ENCODE results near the gene HLA-G.

The HLA-G gene

DNA sequence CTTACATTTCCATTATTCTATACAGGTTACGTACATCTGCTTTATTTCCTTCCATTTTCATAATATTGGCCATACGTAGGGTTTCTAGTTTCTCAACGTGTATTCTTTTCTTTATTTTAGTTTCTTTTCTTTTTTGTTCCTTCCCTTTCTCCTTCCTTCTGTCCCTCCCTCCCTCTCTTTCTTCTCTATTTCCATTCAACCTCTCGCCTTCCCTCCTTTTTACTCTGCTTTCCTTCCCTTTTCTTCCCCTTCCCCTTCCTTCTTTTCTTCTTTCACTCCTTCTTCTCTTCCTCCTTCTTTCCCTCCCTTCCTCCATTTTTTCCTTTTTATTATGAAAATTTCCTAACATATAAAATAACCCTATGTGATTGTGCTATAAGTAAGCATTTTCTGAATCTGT, 8.7 kb upstream of the HLA-G start:
- no peak for DNase-seq (ENCODE audit: low spot score)

DNA sequence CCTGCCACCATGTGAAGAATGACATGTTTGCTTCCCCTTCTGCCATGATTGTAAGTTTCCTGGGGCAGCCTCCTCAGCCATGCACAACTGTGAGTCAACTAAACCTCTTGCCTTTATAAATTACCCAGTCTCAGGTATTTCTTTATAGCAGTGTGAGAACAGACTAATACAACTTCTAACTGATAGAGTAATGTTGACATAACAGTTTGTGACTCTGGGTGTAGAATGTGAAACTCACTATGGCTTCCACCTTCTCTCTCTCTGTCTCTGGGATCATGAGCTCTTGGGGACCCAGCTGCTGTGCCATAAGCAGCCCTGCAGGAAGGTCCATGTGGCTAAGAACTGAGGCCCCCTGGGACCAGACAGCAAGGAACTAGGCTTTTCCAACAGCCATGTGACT, 3.5 kb upstream of the HLA-G start:
- no peak for DNase-seq (ENCODE audit: low spot score)

DNA sequence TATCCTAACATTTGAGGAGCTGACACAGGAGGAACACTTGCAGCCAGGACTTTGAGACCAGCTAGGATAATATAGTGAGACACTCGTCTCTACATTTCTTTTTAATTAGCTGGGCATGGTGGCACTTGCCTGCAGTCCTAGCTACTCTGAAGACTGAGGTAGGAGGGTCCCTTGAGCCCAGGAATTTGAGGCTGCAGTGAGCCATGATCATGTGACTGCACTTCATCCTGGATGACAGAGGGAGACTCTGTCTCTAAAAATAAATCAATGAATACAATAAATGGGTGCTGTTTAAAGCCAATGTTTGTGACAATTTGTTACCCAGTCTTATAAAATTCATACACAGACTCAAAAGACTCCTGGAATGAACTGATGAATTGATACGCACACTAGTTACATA, 1.8 kb upstream of the HLA-G start:
- no peak for DNase-seq (ENCODE audit: low spot score)

DNA sequence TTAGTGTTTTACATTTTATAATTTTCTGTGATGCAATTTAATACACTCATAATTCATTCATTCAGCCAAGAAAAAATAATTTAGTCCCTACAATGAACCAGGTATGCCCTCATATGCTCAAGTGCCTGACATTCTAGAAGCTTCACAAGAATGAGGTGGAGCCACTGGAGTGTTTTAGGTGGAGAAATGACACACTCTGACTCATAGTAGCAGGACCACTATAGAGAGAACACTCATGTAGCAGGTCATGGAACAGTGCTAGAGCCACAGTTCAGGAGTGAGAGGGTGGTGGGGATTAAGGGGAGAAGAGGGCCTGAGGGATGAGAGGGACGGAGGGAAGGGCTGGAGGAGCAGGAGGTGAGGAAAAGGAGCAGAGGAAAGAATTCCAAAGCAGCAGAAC, 1.4 kb upstream of the HLA-G start:
- no peak for DNase-seq (ENCODE audit: low spot score)

DNA sequence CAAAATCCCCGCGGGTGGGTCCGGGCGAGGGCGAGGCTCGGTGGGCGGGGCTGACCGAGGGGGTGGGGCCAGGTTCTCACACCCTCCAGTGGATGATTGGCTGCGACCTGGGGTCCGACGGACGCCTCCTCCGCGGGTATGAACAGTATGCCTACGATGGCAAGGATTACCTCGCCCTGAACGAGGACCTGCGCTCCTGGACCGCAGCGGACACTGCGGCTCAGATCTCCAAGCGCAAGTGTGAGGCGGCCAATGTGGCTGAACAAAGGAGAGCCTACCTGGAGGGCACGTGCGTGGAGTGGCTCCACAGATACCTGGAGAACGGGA, 809 bp downstream of the HLA-G start:
- no peak for DNase-seq (ENCODE audit: low spot score)

DNA sequence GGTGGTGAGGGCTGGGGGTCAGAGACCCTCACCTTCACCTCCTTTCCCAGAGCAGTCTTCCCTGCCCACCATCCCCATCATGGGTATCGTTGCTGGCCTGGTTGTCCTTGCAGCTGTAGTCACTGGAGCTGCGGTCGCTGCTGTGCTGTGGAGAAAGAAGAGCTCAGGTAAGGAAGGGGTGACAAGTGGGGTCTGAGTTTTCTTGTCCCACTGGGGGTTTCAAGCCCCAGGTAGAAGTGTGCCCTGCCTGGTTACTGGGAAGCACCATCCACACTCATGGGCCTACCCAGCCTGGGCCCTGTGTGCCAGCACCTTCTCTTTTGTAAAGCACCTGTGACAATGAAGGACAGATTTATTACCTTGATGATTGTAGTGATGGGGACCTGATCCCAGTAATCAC, 2.1 kb downstream of the HLA-G start:
- DNase-seq (ENCODE audit: low spot score) = no peak

DNA sequence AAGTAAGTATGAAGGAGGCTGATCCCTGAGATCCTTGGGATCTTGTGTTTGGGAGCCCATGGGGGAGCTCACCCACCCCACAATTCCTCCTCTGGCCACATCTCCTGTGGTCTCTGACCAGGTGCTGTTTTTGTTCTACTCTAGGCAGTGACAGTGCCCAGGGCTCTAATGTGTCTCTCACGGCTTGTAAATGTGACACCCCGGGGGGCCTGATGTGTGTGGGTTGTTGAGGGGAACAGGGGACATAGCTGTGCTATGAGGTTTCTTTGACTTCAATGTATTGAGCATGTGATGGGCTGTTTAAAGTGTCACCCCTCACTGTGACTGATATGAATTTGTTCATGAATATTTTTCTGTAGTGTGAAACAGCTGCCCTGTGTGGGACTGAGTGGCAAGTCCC, 2.8 kb downstream of the HLA-G start:
- no peak for DNase-seq (ENCODE audit: low spot score)

DNA sequence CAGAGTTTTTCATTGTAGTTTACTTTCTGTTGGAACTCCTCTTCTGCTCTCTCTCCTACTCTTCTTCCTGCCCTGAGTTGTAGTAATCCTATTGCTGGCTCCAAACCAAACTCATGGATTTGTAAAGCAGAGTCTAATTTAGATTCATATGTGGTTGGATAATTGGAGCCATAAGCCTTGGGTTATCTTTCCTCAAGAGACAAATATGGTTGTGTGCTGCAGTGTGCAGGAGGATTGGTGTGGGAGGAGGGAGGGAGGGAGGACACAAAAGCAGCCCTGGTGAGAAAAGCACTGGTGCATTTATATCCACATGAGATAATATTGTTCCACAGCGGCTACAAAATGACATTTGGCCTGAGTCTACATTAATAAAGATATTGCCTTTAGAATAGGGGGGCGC, 4.2 kb downstream of the HLA-G start:
- DNase-seq (ENCODE audit: low spot score) = no peak

DNA sequence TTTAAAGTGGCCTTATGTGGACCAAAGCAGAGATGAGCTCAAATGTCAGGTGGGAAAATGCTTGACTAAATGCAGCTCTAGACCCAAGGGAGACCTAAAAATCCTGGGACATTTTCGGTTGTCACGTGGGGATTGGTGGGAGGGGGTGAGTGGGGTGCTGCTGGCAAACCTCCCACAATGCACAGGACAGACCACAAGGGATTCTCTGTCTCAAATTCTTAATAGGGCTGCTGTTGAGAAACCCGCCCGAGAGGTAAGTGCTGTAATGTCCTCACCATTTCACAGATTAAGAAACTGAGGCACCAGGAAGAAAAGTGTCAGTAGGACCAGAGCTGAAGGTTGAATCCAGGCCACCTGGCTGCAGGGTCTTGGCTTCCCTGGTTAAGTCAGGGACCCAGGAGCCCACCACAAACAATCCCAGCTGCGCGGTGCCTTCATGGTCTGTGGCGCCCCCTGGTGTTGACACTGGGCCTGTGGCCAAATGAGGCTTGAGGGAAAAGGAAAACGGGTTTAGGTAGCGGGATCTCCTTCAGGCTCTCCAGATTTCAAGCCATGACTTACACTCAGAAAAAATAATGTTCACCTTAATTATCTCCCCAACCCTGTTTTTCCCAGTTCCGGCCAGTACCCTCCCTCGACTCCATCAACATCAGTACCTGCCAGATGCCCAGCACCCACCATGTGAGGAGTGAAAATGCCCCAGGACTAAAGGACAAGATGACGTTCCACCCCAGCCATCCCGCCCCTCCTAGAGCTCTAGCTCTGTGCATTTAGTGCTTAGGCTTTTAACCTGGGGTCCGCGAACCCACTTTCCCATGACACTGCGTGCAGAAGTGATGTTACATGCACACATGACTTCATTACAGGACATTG, 7.2 kb downstream of the HLA-G start:
- peak; percentile 12 for DNase-seq (ENCODE audit: low spot score)

DNA sequence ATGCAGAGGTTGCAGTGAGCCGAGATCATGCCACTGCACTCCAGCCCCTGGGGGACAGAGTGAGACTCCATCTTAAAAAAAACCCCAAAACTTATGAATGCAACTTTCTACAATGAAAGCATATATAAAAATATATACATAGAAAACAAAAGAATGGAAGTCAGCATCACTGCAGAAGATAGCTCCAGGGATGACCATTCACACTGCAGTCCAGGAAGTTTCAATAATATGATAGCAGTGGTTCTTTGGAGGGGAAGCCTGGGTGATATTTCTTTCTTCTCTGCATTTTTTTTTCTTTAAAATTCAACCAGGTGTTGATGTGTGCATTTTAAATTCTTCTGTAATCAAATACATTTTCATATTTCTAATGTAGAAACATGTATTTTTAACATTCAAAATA, 12.3 kb downstream of the HLA-G start:
- DNase-seq (ENCODE audit: low spot score) = no peak

DNA sequence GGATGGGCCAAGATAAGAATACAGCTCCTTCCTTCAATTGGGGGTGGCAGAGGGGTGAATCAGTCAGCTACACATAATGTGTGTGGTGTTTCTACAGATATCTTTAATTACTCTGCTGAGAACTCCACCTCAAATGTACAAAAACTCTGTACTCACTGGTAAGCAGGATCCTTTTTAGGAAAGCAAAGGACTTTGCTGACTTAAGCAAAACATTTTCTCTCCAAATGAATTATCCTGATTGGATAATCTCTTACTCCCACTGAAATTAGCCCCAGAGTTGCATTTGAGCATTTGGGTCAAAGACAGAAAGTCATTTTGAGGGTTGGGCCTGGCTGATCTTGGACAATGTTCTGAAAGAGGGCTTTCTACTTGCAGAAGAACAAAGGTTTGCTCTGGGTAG, 13.4 kb downstream of the HLA-G start:
- DNase-seq (ENCODE audit: low spot score) = no peak

DNA sequence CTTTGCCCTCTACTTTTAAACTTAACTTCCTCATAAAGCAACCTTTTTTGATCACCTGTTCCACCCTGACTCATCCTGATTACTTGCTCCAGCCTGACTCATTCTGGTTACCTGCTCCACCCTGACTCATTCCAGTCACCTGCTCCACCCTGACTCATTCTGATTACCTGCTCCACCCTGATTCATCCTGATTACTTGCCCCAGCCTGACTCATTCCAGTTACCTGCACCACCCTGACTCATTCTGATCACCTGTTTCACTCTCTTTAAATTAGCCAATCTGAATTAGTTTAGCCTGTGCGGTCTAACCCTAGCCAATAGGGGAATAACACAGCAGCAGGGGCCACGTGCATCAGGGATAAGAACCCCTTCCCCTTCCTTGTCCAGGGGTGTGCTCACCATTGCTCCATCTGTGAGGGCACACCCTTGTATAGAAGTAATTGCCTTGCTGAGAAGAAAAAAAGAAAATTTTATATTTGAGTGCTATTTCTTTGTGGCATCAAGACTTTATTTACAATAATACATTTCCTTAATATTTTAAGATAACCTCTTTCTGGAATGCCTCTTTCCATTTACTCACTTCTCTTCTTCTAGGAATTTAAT, 17.9 kb downstream of the HLA-G start:
- DNase-seq (ENCODE audit: low spot score) = no peak

DNA sequence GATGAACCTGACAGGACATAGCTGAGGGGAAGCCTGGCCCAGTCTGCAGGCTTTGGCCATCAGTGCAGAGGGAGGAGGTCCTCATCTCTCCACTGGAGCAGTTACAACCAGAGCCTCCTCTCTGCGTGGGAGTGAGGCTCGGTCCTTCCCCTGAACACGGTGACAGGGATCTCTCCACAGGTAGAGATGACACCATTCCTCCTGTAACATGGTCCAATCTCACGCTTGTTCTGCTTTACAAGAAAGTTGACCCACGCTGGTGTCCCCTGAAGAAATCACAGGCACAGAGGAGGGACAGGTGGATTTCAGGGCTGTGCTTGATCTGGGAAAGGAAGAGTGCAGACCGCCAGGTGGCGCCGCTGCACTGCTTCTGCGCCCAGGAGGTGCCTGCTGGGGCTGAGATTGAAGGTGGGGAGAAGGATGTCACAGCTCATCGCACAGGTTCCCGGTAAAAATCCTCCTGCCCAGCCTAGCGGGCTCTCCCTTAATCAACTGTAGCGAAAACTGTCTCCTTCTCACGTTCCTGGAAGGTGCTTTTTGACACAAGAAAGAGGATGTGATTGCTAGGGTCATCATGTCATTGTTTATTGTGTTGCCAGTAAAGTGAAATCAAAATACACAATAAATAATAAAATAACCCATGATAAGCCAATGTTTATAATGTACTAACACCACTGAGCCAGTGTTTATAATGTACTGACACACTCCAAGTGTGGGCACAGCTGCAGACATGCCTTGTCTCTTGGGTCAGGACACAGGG, 20.4 kb downstream of the HLA-G start:
- peak; percentile 31 for DNase-seq (ENCODE audit: low spot score)

DNA sequence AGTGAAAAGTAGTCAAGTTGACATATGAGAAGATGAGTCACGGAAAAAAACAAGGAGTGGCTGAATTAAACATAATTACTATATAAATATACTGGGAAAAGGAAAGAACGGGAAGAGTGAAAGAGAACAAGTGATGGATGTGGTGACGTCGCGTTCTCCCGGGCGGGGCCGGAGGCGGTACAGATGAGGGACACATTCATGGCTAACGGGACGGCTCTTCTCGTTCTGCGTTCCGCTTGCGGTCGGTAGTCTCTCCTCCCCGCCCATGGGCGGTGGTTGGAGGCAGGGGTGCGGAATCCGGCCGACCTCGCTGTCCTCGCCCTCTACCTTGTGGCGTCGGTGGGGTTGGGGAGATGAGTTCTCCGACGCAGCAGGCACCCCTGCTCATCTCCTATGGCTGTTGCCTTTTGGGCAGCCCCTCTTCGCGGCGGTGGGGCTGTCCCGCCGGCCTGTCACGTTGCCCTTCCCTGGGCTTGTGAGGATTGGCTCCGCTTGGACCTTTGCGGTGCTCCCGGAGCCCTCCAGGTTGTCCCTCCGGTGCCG, 22.5 kb downstream of the HLA-G start:
- no peak for DNase-seq (ENCODE audit: low spot score)

DNA sequence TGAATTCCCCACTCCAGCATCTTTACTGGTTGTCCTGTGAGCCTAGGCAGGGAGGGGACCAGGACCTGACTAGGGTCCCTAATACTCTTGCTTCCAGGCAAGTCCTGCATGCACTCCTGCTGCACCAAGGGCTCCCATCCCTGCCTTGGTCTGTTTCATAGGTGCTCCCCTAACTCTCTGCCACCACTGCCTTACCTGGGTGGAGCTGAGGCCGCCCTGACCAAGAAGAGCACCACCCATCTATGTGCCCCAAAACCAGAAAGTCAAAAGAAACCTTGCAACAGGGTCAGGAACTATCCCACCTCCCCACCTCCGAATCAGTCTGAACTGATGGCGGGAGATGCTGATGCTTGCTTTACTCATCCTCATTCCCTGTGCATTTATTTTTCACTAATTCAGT, 23.6 kb downstream of the HLA-G start:
- no peak for DNase-seq (ENCODE audit: low spot score)

DNA sequence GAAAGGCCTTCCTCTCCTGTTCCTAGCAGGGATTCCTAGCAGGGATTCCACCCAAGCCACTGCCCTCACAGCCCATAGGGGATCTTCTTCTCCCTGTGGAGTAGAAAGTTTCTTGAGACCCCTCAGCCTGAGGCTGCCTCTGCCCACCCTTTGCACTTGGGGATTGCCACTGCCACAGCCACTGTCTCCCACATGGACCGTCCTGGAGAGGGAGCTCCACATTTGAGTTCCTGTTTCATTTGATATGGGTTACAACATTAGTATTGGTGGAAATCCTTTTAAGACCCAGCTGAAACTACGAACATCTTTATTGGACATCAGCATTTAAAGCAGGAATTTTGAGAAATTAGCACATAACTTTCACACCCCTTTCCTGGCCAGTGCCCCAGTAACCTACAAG, 25.6 kb downstream of the HLA-G start:
- DNase-seq (ENCODE audit: low spot score) = no peak

DNA sequence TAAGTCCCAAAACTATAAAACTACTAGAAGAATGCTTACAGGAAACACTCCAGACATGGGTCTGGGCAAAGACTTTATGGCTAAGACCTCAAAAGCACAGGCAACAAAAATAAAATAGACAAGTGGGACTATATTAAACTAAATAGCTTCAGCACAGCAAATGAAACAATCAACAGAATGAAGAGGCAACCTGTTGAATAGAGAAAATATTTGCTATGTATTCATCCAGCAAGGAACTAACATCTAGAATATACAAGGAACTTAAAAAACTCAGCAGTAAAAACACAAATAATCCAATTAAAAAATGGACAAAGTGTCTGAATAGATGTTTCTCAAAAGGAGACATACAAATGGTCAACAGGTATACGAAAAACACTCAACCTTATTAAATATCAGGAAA, 30.4 kb downstream of the HLA-G start:
- no peak for DNase-seq (ENCODE audit: low spot score)

DNA sequence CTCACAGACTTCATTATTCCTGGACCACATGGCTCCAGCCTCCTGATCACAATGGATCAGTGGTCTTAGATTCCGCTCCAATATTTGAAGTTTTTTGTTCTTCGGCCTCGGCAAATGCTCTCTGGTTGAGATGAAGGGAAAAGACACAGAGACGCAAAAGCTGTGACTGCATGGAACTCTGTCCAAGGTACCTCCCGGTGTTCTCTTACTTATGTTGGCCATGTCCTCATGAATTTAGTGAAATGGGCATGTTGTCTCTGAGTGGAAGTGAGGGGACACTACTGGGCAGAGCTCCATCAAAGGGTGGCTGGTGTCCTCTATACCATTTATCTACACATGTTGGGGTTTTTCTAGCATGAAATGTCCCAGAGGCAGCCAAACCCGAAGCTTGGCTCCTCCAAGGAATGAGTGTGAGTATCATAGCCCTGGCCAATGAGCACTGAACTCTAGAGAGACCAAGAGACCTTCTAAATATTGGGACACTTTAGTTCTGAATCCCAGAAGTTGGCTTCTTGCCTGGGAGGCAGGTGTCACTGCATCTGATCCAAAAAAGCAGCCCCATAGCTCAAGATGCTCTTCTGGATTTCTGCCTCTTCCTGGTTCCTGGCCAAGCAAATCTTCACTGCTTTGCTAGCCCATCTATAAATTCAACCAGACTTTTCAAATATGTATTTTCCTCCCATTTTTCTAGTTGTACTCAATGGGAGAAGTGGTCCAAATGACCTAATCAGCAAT, 34.1 kb downstream of the HLA-G start:
- no peak for DNase-seq (ENCODE audit: low spot score)

DNA sequence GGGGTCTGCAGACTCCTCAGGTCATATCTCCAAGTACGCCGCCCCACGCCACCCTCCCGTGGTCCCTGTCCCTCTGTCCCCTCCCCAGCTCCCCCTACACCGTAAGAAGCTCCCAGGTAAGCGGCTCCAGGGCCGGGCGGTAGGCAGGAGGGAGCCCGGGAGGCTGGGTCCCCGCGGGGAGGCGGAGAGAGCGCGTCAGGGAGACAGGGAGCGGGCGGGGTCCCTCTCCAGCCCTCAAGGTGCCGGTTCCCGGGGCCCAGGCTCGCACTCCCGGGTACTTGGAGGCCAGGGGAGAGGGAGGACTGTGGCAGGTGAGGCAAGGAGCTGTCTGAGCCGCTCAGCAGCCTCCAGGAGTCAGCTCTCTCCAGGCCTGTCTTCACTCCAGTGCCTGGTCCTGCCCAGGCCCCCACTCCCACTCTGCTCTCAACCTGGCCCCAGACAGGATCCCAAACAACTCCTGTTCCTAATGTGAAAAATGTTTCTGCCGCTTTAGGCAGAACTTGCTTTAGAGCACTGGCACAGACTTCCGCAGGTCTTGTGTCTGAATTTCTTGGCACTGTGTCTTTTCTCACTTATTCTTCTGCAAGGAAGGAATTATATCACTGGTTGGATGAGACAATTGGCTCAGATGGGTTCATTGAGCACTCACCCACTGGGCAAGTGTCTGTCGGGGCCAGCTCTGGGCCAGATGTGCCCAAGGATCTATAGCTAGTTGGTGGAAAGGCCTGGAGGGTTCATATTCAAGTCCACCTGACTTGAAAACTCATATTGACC, 36.6 kb downstream of the HLA-G start:
- DNase-seq (ENCODE audit: low spot score) = no peak

DNA sequence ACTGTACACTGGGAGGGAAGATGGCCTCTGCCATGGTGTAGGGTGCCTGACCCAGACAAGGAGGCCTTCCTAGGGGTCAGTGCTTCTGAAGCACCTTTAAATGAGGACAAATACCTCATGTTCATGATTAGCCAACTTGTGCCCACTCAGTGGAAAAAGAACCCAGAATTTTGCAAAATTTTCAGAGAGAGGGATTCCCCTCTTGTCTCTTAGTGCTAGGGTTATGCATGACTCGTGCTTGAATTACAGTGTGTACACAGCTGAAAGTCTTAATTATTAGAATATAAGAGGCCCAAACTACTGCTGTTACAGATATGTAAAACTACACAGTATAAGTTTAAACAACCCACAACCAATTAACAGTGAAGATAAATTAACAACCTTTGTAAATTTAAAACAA, 38.0 kb downstream of the HLA-G start:
- DNase-seq (ENCODE audit: low spot score) = no peak

DNA sequence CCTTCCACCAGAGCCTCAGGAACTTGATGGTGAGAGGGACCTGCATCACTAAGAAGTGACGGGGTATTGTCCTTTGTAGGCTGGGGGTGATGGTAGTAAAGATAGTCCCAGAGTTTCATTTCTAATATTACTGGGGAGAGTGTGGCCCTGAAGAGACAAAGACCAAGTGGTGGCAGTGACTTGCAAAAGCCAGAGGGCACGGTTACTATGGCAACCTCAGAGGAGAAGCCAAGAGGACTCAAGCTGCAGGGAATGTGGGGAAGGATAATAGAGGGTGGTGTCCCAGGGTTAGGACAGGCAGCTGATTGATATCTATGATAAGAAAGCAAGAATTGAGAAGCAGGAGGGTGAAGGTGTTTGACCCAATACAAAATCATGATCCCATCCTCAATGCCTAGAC, 42.5 kb downstream of the HLA-G start:
- DNase-seq (ENCODE audit: low spot score) = no peak

DNA sequence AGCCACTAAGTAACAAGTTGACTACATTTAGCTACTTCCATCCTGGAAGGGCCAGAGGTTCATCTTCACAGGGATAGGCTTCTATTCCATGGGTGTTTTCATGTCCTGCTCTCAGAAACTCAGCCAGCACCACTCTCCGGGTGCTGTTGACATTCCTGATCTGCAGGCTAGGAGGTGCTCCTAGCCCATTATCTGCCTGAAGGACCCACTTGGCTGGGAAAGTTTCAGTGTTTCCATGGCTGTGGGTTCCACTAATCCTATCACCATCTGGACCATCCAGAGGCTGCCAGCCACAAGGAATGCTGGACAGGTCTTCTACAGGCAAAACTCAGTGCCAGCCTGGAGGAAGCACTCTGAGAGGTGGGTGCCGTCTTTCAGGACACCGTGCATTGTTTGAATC, 45.2 kb downstream of the HLA-G start:
- DNase-seq (ENCODE audit: low spot score) = no peak

Data from kidney capillary endothelial cell (primary cell).